Immature natural killer cell (primary cell): ENCODE data around the gene RAB3B. TPM values are rescaled to one million over a fixed set of nuclear protein-coding genes. Genes with fewer than 3 reads are reported as not detected.
"Not testable (repeated sequence)": the region's sequence is repeated elsewhere in the genome, so short reads cannot be mapped to it uniquely, and the experiment has no call there.

Experiments used
- DNase-seq, 3 donors: peaks; one replicate each; pipeline ENCODE4 v3.0.0; 2022; ENCODE audit warnings: mixed read lengths in 1 of 3
- H3K27ac Mint-ChIP-seq, 6 donors: one replicate each; pipeline ENCODE4 v1.8.0; 2020; ENCODE audit warnings: mixed read lengths in 6 of 6, mild to moderate bottlenecking in 5 of 6, inconsistent platforms in 4 of 6, moderate library complexity in 3 of 6
- H3K27me3 Mint-ChIP-seq, 3 donors: one replicate each; pipeline ENCODE4 v1.8.0; 2020 to 2021; ENCODE audit warnings: low read depth in 3 of 3, mild to moderate bottlenecking in 3 of 3, mixed read lengths in 3 of 3, moderate library complexity in 3 of 3, inconsistent platforms in 1 of 3
- H3K36me3 Mint-ChIP-seq, 3 donors: one replicate each; pipeline ENCODE4 v1.8.0; 2020; ENCODE audit warnings: mixed read lengths in 3 of 3, inconsistent platforms in 2 of 3, mild to moderate bottlenecking in 2 of 3
- H3K4me1 Mint-ChIP-seq, 2 donors: one replicate each; pipeline ENCODE4 v1.8.0; 2020; ENCODE audit warnings: inconsistent platforms in 2 of 2, mild to moderate bottlenecking in 2 of 2, mixed read lengths in 2 of 2, moderate library complexity in 1 of 2
- H3K4me3 Mint-ChIP-seq, 5 donors: one replicate each; pipeline ENCODE4 v1.8.0; 2020; ENCODE audit warnings: mild to moderate bottlenecking in 5 of 5, mixed read lengths in 5 of 5, inconsistent platforms in 3 of 5, moderate library complexity in 3 of 5
- H3K9me3 Mint-ChIP-seq, 6 donors: one replicate each; pipeline ENCODE4 v1.8.0; 2020; ENCODE audit warnings: mild to moderate bottlenecking in 6 of 6, mixed read lengths in 6 of 6, inconsistent platforms in 4 of 6, moderate library complexity in 3 of 6
- polyA plus RNA-seq, 3 donors: library from polyadenylated mRNA; unstranded; fragments of 300-500 nt; fragmentation: Illumina TruSeq; gene quantifications; one replicate each; pipeline ENCODE4 v1.2.3, GENCODE V29; 2021

The RAB3B gene
- polyA plus RNA-seq, 3 donors from 2014 or later = not detected

DNA sequence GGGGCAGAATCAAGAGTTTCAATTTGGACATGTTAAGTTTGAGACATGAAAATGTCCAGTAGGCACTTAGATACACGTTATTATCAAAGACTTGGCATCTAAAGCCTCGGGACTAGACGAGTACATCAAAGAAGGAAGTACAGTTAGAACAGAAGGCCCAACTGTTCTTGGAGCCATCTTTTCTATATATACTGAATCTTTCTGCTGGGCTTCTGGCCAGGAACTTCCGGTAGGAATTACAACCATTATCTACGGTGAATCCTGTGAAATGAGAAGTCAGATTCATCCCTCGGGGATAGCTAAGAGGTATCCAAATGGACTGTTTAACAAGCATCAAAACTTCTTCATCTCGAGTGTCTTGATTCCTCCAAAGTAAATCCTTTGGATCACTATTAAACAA is 77.6 kb downstream of the RAB3B start:
- peaks cover 5 to 7% (median 7%) of the 10 kb centered on the region in 3 donors for H3K27me3 Mint-ChIP-seq
- no peak for DNase-seq
- no peaks in the 10 kb centered on the region for H3K9me3 Mint-ChIP-seq
- H3K27ac Mint-ChIP-seq = no peak overlapping the region
- no peaks in the 10 kb centered on the region for H3K4me1 Mint-ChIP-seq
- H3K4me3 Mint-ChIP-seq = no peak overlapping the region
- no peaks in the 10 kb centered on the region for H3K36me3 Mint-ChIP-seq

DNA sequence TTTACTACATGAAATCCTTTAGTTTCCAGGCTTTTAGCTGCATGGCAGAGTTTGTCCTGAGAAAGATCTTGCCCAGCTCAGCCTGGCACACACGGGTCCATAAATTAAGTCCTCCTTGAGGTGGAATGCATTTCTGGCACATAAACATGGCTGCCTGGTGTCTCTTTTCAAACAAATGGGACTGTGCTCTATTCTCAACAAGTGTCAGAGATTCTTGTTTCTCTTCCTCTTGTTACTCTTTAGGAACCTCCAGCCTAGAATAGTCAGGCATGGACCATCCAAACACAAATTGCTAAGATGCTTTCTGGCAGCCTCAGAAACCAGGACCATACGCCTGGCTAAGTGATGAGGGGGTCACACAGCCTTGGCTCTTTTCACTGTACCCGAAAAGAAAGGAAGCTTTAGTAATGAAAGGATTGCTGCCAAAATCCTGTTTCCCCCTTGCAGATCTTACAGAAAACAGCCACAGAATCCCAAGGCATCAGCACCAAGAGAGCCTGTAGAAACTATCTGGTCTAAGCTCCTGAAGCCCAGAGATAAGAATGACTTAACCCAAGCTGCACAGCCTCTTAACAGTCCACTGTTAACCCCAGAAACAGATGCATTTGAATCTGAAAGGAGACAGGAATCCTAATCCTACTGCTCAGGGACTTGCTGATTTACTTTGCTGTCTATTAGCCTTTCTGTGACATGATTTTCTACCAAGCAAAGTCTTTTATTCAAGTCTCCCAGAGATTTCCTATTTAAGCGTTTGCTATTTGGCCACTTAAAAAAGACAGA is 80.1 kb downstream of the RAB3B start:
- no peak for DNase-seq
- peaks cover 0 to 12% (median 3%) of the 10 kb centered on the region in 6 donors for H3K9me3 Mint-ChIP-seq
- no peaks in the 10 kb centered on the region for H3K36me3 Mint-ChIP-seq
- H3K27ac Mint-ChIP-seq = no peak overlapping the region
- H3K4me3 Mint-ChIP-seq = no peak overlapping the region
- H3K27me3 Mint-ChIP-seq = peaks cover 1 to 7% (median 4%) of the 10 kb centered on the region in 3 donors
- H3K4me1 Mint-ChIP-seq = peaks cover 0 to 7% of the 10 kb centered on the region in 2 donors

DNA sequence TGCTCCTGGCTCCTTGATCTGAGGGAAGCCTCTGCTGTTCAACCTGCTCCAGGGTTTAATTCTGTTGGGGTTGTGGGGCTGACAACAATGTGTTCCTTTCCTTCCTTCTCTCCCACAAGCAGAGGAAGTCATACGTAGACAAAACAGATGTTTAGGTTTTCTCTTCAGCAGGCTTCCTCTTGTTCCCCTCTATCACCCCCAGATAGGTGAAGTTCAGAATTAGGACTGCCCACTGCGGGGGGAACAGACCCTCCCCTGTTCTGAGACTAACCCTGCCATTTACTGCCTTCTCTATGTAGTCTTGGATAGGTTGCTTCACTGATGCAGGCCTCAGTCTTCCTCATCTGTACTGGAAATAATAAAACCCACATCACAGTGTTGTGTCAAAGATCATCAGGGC is 82.0 kb downstream of the RAB3B start:
- H3K4me3 Mint-ChIP-seq = no peak overlapping the region
- no peaks in the 10 kb centered on the region for H3K36me3 Mint-ChIP-seq
- H3K27me3 Mint-ChIP-seq = peaks cover 1 to 7% (median 4%) of the 10 kb centered on the region in 3 donors
- H3K4me1 Mint-ChIP-seq = peaks cover 0 to 7% of the 10 kb centered on the region in 2 donors
- H3K27ac Mint-ChIP-seq = no peak overlapping the region
- H3K9me3 Mint-ChIP-seq = peaks cover 0 to 12% (median 3%) of the 10 kb centered on the region in 6 donors
- no peak for DNase-seq

DNA sequence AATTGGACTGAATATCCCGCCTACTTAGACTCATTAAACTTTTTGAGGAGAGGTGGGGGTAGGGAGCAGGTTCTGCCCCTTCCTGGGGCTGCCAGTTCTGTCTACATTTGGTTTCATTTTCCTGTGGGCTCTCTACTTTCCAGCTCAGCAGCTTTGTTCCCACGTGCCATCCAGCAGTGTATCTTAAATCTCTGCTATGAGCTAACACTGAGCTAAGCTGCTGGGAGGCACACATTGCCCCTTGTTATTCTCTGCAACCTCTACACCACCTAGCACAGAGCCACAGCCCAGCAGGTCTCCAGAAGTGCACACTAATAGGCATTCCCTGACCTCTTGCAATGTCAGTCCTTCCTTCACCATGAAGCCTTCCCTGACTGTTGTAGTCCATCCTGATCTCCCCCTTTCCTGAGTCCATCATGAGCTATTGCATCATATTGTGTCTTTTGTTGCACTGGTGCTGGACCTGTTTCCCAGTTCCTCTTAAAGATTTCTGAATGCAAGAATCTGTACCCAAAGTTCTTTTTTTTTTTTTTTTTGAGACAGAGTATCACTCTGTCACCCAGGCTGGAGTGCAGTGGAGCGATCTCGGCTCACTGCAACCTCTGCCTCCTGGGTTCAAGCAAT is 83.3 kb downstream of the RAB3B start:
- H3K9me3 Mint-ChIP-seq = peaks cover 0 to 12% (median 3%) of the 10 kb centered on the region in 6 donors
- DNase-seq = no peak
- H3K27me3 Mint-ChIP-seq = peaks cover 0 to 7% (median 4%) of the 10 kb centered on the region in 3 donors
- H3K4me3 Mint-ChIP-seq = peak overlapping the region in 1 of 5 donors; percentile 8
- H3K27ac Mint-ChIP-seq = peak overlapping the region in 5 of 6 donors; percentile 0 to 84 (median 59)
- H3K36me3 Mint-ChIP-seq = no peaks in the 10 kb centered on the region
- H3K4me1 Mint-ChIP-seq = peaks cover 0 to 7% of the 10 kb centered on the region in 2 donors

DNA sequence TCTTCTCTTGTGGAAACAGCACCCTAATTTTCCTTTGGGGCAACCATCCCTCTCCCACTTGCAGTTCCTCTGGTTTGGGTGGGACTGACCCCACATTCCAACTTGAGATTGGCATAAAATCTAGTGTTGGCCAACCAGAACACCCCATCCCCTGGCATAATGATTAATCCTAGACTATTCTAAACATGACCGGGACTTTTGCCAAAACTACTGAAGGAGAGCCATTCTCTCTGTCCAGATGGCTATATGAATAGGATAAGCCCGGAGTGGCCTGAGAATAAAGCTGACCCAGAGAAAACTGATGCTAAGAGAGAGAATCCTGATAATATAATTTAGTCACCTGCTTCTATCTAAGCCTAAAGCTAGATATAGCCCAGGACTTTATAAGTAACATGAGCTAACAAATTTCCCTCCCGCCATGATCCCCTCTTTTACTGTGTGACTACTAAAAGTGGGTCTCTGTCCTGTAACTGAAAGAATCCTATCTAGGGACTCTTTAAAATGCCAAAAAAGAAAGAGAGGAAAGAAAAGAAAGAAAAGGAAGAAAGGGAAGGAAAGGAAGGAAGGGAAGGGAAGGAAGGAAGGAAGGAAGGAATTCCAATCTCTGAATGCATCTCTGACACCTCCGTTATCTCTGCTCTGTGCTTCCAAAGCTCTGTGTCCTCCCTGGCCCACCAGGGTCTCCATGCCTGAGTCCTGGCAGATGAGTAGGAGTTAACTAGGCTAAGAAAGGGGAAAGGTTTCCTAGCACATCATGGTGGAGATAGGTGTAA is 84.0 kb downstream of the RAB3B start:
- Mint-ChIP-seq H3K27me3 (peaks cover 0 to 9% (median 4%) of the 10 kb centered on the region in 3 donors), H3K4me3 (no peak overlapping the region), H3K4me1 (peaks cover 0 to 7% of the 10 kb centered on the region in 2 donors), H3K9me3 (peaks cover 0 to 12% (median 3%) of the 10 kb centered on the region in 6 donors), H3K36me3 (no peaks in the 10 kb centered on the region), H3K27ac (peak overlapping the region; percentile 66 to 91 (median 87))
- no peak for DNase-seq

DNA sequence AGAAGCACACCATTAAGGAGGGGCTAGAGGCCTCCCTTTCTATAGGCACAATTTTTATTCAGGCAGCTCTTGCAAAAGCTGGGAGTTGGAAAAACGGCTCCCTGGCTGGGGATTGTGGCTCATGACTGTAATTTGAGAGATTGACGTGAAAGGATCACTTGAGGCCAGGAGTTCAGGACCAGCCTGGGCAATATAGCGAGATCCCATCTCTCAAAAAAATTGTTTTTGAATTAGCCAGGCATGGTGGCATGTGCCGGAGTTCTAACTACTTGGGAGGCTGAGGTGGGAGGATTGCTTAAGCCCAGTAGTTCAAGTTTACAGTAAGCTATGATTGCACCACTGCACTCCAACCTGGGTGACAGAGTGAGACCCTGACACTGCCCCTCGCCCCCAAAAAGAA is 88.0 kb downstream of the RAB3B start:
- no peak for DNase-seq
- no peaks in the 10 kb centered on the region for H3K36me3 Mint-ChIP-seq
- H3K9me3 Mint-ChIP-seq = peaks cover 0 to 12% (median 3%) of the 10 kb centered on the region in 6 donors
- H3K4me3 Mint-ChIP-seq = no peak overlapping the region
- no peak overlapping the region for H3K27ac Mint-ChIP-seq
- peaks cover 0 to 7% of the 10 kb centered on the region in 2 donors for H3K4me1 Mint-ChIP-seq
- H3K27me3 Mint-ChIP-seq = peaks cover 0 to 12% (median 6%) of the 10 kb centered on the region in 3 donors

DNA sequence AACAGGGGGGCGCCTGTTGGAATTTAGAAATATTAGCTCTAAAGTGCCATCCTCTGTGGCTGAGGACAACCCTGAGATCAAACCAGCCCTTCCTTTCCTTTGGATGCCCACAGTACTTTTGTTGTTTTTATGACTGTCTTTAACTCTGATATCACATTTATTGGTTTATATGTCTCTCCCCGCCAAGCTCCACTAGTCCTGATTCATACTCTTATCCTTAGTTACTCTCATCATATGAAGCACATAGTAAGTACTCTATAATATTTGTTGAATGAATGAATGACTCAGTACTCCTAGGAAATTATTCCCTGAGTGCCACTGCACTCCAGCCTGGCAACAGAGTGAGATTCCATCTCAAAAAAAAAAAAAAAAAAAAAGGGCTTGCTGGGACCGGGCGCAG is 89.3 kb downstream of the RAB3B start:
- Mint-ChIP-seq H3K27ac (no peak overlapping the region), H3K27me3 (peaks cover 4 to 25% (median 9%) of the 10 kb centered on the region in 3 donors), H3K4me3 (no peak overlapping the region), H3K9me3 (peaks cover 0 to 2% (median 0%) of the 10 kb centered on the region in 6 donors), H3K36me3 (no peaks in the 10 kb centered on the region), H3K4me1 (no peaks in the 10 kb centered on the region)
- no peak for DNase-seq

DNA sequence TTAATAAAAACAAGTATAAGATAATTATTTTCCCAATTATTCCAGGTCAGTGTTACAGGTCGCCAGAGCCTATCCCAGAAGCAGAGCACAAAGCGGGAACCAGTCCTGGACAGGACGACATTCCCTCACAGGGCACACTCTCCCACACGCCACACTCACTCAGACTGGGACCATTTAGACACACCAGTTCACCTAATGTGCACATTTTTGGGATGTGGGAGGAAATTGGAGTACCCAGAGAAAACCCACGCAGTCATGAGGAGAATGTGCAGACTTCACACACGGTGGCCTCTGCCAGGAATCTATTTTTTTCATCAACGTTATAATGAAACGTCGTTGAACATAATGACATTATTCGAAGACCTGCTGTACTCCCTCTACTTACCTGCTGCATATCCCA is 91.5 kb downstream of the RAB3B start:
- no peak for DNase-seq
- H3K36me3 Mint-ChIP-seq = no peaks in the 10 kb centered on the region
- no peaks in the 10 kb centered on the region for H3K9me3 Mint-ChIP-seq
- no peak overlapping the region for H3K4me3 Mint-ChIP-seq
- peaks cover 10 to 38% (median 11%) of the 10 kb centered on the region in 3 donors for H3K27me3 Mint-ChIP-seq
- no peak overlapping the region for H3K27ac Mint-ChIP-seq
- H3K4me1 Mint-ChIP-seq = no peaks in the 10 kb centered on the region

DNA sequence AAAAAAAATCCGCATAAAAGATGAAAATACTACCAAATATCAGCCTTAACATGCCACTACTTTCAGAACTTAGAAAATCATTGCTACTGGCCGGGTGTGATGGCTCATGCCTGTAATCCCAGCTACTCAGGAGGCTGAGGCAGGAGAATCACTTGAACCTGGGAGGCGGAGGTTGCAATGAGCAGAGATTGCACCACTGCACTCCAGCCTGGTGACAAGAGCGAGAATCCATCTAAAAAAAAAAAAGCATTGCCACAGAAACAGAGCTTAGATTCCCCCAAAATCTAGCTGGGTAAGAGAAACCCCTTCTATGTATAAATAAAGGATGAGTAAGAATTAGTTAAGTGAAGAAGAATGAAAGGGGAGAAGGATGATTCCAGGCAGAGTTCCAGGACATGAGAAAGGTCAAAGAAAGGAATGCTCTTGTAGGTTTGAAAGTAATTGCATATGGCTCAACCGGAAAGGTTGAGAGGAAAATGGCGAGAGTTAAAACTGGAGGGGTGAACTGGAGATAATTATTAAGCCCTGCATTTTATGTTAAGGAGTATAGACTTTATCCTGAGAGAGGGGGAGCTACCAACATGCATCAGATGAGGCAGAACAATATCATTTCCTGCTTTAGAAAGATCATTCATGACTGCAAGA is 92.3 kb downstream of the RAB3B start:
- Mint-ChIP-seq H3K9me3 (no peaks in the 10 kb centered on the region), H3K4me3 (no peak overlapping the region), H3K4me1 (no peaks in the 10 kb centered on the region), H3K27me3 (peaks cover 11 to 38% (median 13%) of the 10 kb centered on the region in 3 donors), H3K27ac (no peak overlapping the region), H3K36me3 (no peaks in the 10 kb centered on the region)
- no peak for DNase-seq

DNA sequence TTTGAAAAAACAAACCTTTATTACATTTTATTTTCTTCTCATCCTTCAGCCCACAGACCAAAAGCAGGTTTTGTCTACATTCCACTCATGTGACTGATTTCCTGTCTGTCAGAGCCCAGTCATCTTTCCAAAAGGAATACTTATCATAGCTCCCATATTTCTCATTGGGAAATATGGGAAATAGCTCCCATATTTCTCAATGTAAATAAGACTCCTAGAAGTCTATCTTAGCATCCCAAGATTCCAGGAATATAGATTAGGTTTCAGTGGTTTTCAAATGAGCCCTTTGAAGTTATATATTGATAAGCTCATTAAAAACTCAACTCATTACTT is 92.8 kb downstream of the RAB3B start:
- Mint-ChIP-seq H3K4me3 (no peak overlapping the region), H3K36me3 (no peaks in the 10 kb centered on the region), H3K27ac (no peak overlapping the region), H3K27me3 (peaks cover 13 to 38% (median 14%) of the 10 kb centered on the region in 3 donors), H3K4me1 (no peaks in the 10 kb centered on the region), H3K9me3 (no peaks in the 10 kb centered on the region)
- DNase-seq = no peak

DNA sequence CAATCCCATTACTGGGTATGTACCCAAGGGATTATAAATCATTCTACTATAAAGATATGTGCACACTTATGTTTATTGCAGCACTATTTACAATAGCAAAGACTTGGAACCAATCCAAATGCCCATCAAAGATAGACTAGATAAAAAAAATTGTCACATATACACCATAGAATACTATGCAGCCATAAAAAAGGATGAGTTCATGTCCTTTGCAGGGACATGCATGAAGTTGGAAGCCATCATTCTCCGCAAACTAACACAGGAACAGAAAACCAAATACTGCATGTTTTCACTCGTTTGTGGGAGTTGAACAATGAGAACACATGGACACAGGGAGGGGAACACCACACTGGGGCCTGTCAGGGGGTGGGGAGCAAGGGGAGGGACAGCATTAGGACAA is 95.8 kb downstream of the RAB3B start:
- not testable (repeated sequence) for H3K4me1 Mint-ChIP-seq, H3K36me3 Mint-ChIP-seq
- H3K27me3 Mint-ChIP-seq = peaks cover 13 to 38% (median 14%) of the 10 kb centered on the region in 3 donors

DNA sequence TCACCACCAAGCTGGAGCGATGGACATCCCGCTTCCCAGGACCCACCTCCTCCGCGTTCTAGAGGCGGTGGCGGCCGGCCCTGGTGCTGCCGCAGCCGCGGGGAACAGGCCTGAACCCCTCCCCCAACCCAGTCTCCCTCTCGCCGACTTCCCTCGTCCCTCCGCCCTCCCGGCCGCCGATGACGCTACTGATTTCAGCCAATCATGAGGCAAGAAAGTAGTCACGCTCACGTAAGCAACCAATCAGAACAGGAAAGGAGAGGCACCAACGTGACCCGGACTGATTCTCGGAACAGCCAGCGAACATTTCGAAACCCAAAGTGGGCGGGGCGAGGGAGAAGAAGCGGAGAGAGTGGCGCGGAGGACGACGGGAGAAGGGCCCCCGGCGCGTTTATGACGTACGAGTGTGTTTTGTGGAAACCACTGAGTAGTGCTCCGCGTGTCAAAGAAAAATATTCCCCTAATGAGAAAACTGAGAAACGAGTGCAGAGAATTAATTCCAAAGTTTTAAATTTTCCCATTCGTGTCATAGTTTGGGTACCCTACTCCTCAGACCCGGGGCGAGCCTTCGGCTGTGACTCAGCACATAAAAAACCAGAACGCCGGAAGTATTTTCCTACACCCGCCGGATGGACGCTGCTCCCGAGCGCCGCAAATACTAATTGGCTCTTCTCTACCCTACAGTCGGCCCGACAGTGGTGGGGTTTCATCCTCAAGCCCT is 111.7 kb downstream of the RAB3B start, which contains the start of gene NRDC:
TSS of gene NRDC (minus strand) at position 112 of the 721 bp plus-strand sequence. CDS start 112 bp downstream, outside the sequence.
- Mint-ChIP-seq H3K36me3 (peaks cover 0 to 4% (median 0%) of the 10 kb centered on the region in 3 donors), H3K4me3 (no peak within 1 kb of the TSS), H3K27me3 (peaks cover 0 to 14% (median 10%) of the 10 kb centered on the region in 3 donors), H3K9me3 (no peaks in the 10 kb centered on the region), H3K27ac (no peak within 1 kb of the TSS), H3K4me1 (peaks cover 0 to 22% of the 10 kb centered on the region in 2 donors)
- DNase-seq = peak; percentile 99 to 100 (median 100)

More for the DNA sequence above, 95.8 kb downstream of the RAB3B start:
- not testable (repeated sequence) for H3K4me3 Mint-ChIP-seq, H3K9me3 Mint-ChIP-seq, DNase-seq, H3K27ac Mint-ChIP-seq

DNA sequence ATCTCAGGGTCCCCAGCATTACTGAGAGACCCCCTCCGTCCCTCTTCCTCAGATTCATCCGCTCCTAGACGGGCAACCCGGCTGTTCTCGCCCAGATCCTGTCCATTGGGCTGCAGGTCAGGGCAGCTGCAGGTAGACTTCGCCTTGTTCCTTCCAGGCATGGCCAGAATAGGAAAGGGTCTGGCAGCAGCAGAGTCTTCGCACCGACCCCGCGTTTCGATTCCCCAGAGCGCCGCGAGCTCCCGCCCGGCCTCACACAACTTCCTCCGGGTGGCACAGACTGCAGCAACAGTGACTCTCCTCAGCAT is 112.2 kb downstream of the RAB3B start:
- Mint-ChIP-seq H3K4me3 (no peak overlapping the region), H3K27me3 (peaks cover 0 to 12% (median 10%) of the 10 kb centered on the region in 3 donors)
- DNase-seq = no peak

More for the DNA sequence above, 112.2 kb downstream of the RAB3B start:
- Mint-ChIP-seq H3K9me3 (no peaks in the 10 kb centered on the region), H3K4me1 (peaks cover 0 to 23% of the 10 kb centered on the region in 2 donors), H3K36me3 (peaks cover 0 to 4% (median 0%) of the 10 kb centered on the region in 3 donors), H3K27ac (no peak overlapping the region)
